ENCODE measurements around the gene BPIFB4. TPM values are rescaled to one million over a fixed set of nuclear protein-coding genes. Genes with fewer than 3 reads are reported as not detected.

Gene BPIFB4
- total and polyA plus RNA-seq, 7 donors: not detected

GRCh38 chr20:33127422-33128097, 48.1 kb downstream of the BPIFB4 start:
- Histone ChIP-seq H3K27me3 (ENCODE audit: insufficient read depth in 3 of 3, low read length in 2 of 3) (peaks cover 0 to 5% (median 4%) of the 10 kb centered on the region in 3 donors), H3K36me3 (ENCODE audit: insufficient read depth in 1 of 2, low read depth in 1 of 2) (no peaks in the 10 kb centered on the region), H3K4me1 (peaks cover 10% of the 10 kb centered on the region), H3K4me3 (no peak overlapping the region), H3K9me3 (no peaks in the 10 kb centered on the region), H3K27ac (no peak overlapping the region)
- 88 to 91% (median 91%) methylated on average over 4 of the region's 4 CpGs for WGBS, 3 donors
- TF ChIP-seq CTCF (IDR thresholded peaks at IDR 0.05): no peak
- no peak for DNase-seq
- no peak for ATAC-seq
- intact Hi-C loops (cut with DNase I): no loop called here

GRCh38 chr20:33130568-33131061, 51.2 kb downstream of the BPIFB4 start:
- intact Hi-C loops (cut with DNase I): no loop called here
- peak overlapping the region; percentile 30 for H3K27ac ChIP-seq
- peaks cover 0 to 5% (median 4%) of the 10 kb centered on the region in 3 donors for H3K27me3 ChIP-seq (ENCODE audit: insufficient read depth in 3 of 3, low read length in 2 of 3)
- no peaks in the 10 kb centered on the region for H3K36me3 ChIP-seq (ENCODE audit: insufficient read depth in 1 of 2, low read depth in 1 of 2)
- H3K9me3 ChIP-seq: no peaks in the 10 kb centered on the region
- H3K4me3 ChIP-seq: no peak overlapping the region
- no peak for DNase-seq
- ATAC-seq: peak; percentile 75 to 95 (median 88)
- 42 to 59% (median 46%) methylated on average over 9 of the region's 9 CpGs for WGBS, 3 donors
- H3K4me1 ChIP-seq: peaks cover 10% of the 10 kb centered on the region
- no peak for TF ChIP-seq CTCF (IDR thresholded peaks at IDR 0.05)

GRCh38 chr20:33131949-33132473, 52.6 kb downstream of the BPIFB4 start:
- intact Hi-C loops (cut with DNase I): no loop called here
- Histone ChIP-seq H3K4me3 (no peak overlapping the region), H3K9me3 (no peaks in the 10 kb centered on the region), H3K4me1 (peaks cover 10% of the 10 kb centered on the region), H3K27me3 (ENCODE audit: insufficient read depth in 3 of 3, low read length in 2 of 3) (peaks cover 0 to 5% (median 4%) of the 10 kb centered on the region in 3 donors), H3K36me3 (ENCODE audit: insufficient read depth in 1 of 2, low read depth in 1 of 2) (no peaks in the 10 kb centered on the region), H3K27ac (no peak overlapping the region)
- ATAC-seq: no peak
- 59 to 62% (median 60%) methylated on average over 5 of the region's 5 CpGs for WGBS, 3 donors
- TF ChIP-seq CTCF (IDR thresholded peaks at IDR 0.05): no peak
- no peak for DNase-seq

GRCh38 chr20:33132513-33133372, 53.3 kb downstream of the BPIFB4 start:
- Histone ChIP-seq H3K27me3 (ENCODE audit: insufficient read depth in 3 of 3, low read length in 2 of 3) (peaks cover 0 to 4% (median 2%) of the 10 kb centered on the region in 3 donors), H3K4me3 (no peak overlapping the region), H3K27ac (no peak overlapping the region), H3K4me1 (peaks cover 10% of the 10 kb centered on the region), H3K9me3 (no peaks in the 10 kb centered on the region), H3K36me3 (ENCODE audit: insufficient read depth in 1 of 2, low read depth in 1 of 2) (no peaks in the 10 kb centered on the region)
- WGBS, 3 donors: 32 to 33% (median 33%) methylated on average over 14 of the region's 14 CpGs
- DNase-seq: no peak
- TF ChIP-seq CTCF (IDR thresholded peaks at IDR 0.05): no peak
- intact Hi-C loops (cut with DNase I): no loop called here
- no peak for ATAC-seq

Data from psoas muscle (tissue), 8 donors.